ENCODE results near the gene CACNA2D4.

Gene CACNA2D4

GRCh38 chr12:1884651-1885050 lies 33.8 kb downstream of the CACNA2D4 start:
- DNase-seq (ENCODE audit: insufficient read length, low spot score): no peak
- no peak for TF ChIP-seq CTCF (IDR thresholded peaks at IDR 0.05; ENCODE audit: insufficient read depth, missing control alignments)
- no peak for FAIRE-seq

GRCh38 chr12:1883513-1883912 lies 34.9 kb downstream of the CACNA2D4 start:
- FAIRE-seq: no peak
- no peak for TF ChIP-seq CTCF (IDR thresholded peaks at IDR 0.05; ENCODE audit: insufficient read depth, missing control alignments)
- DNase-seq (ENCODE audit: insufficient read length, low spot score): no peak

- TF ChIP-seq CTCF (IDR thresholded peaks at IDR 0.05; ENCODE audit: insufficient read depth, missing control alignments): no peak
- no peak for DNase-seq (ENCODE audit: insufficient read length, low spot score)
- no peak for FAIRE-seq
Measured at GRCh38 chr12:1882850-1883470, 35.5 kb downstream of the CACNA2D4 start.

- FAIRE-seq (no peak), DNase-seq (ENCODE audit: insufficient read length, low spot score) (no peak)
- TF ChIP-seq CTCF (IDR thresholded peaks at IDR 0.05; ENCODE audit: insufficient read depth, missing control alignments): no peak
Measured at GRCh38 chr12:1882405-1882804, 36.0 kb downstream of the CACNA2D4 start.

GRCh38 chr12:1881936-1882335 lies 36.5 kb downstream of the CACNA2D4 start:
- no peak for TF ChIP-seq CTCF (IDR thresholded peaks at IDR 0.05; ENCODE audit: insufficient read depth, missing control alignments)
- DNase-seq (ENCODE audit: insufficient read length, low spot score) (no peak), FAIRE-seq (no peak)

GRCh38 chr12:1881301-1881700 lies 37.2 kb downstream of the CACNA2D4 start:
- no peak for TF ChIP-seq CTCF (IDR thresholded peaks at IDR 0.05; ENCODE audit: insufficient read depth, missing control alignments)
- DNase-seq (ENCODE audit: insufficient read length, low spot score) (no peak), FAIRE-seq (no peak)

GRCh38 chr12:1880876-1881275 lies 37.6 kb downstream of the CACNA2D4 start:
- no peak for TF ChIP-seq CTCF (IDR thresholded peaks at IDR 0.05; ENCODE audit: insufficient read depth, missing control alignments)
- FAIRE-seq: no peak
- no peak for DNase-seq (ENCODE audit: insufficient read length, low spot score)
